CD4-positive, alpha-beta T cell treated with Interleukin-4 for 4 hours (primary cell): Measurements from ENCODE around the gene FOXJ3.

Experiments
- DNase-seq: peaks from one replicate; pipeline ENCODE4 v3.0.0-alpha.2; 2020

Gene FOXJ3

GRCh38 chr1:42333662-42334239 is 1.3 kb downstream of the FOXJ3 start:
- no peak for DNase-seq

- DNase-seq, result no peak
Measured at GRCh38 chr1:42332877-42333276, 2.2 kb downstream of the FOXJ3 start.

- DNase-seq, result no peak
Measured at GRCh38 chr1:42330215-42330614, 4.8 kb downstream of the FOXJ3 start.

- DNase-seq, result no peak
Measured at GRCh38 chr1:42328916-42329496, 6.0 kb downstream of the FOXJ3 start.

- no peak for DNase-seq
Measured at GRCh38 chr1:42328047-42328625, 6.9 kb downstream of the FOXJ3 start.

GRCh38 chr1:42325014-42325402 is 10.0 kb downstream of the FOXJ3 start:
- no peak for DNase-seq

- no peak for DNase-seq
Measured at GRCh38 chr1:42324398-42325013, 10.5 kb downstream of the FOXJ3 start.

- no peak for DNase-seq
Measured at GRCh38 chr1:42323551-42323950, 11.5 kb downstream of the FOXJ3 start.

GRCh38 chr1:42322577-42322976 is 12.5 kb downstream of the FOXJ3 start:
- no peak for DNase-seq

GRCh38 chr1:42321731-42322130 is 13.3 kb downstream of the FOXJ3 start:
- DNase-seq, result no peak

GRCh38 chr1:42320708-42321107 is 14.3 kb downstream of the FOXJ3 start:
- no peak for DNase-seq

GRCh38 chr1:42319871-42320484 is 15.1 kb downstream of the FOXJ3 start:
- DNase-seq, result peak; percentile 53

- peak; percentile 31 for DNase-seq
Measured at GRCh38 chr1:42319128-42319851, 15.7 kb downstream of the FOXJ3 start.

- no peak for DNase-seq
Measured at GRCh38 chr1:42318601-42319000, 16.4 kb downstream of the FOXJ3 start.

GRCh38 chr1:42317308-42317707 is 17.7 kb downstream of the FOXJ3 start:
- no peak for DNase-seq

- no peak for DNase-seq
Measured at GRCh38 chr1:42316292-42316691, 18.7 kb downstream of the FOXJ3 start.

GRCh38 chr1:42315500-42315899 is 19.5 kb downstream of the FOXJ3 start:
- no peak for DNase-seq

- DNase-seq, result no peak
Measured at GRCh38 chr1:42313970-42314369, 21.1 kb downstream of the FOXJ3 start.

GRCh38 chr1:42312576-42313212 is 22.3 kb downstream of the FOXJ3 start:
- no peak for DNase-seq

- no peak for DNase-seq
Measured at GRCh38 chr1:42311897-42312296, 23.1 kb downstream of the FOXJ3 start.

- no peak for DNase-seq
Measured at GRCh38 chr1:42311138-42311537, 23.9 kb downstream of the FOXJ3 start.

- DNase-seq, result no peak
Measured at GRCh38 chr1:42306977-42307376, 28.1 kb downstream of the FOXJ3 start.

GRCh38 chr1:42305639-42306038 is 29.4 kb downstream of the FOXJ3 start:
- DNase-seq, result no peak
